Prostate gland (tissue), 2 donors: Measurements from ENCODE around the gene SETBP1. TPM values are rescaled to one million over a fixed set of nuclear protein-coding genes. Genes with fewer than 3 reads are reported as not detected.

Experiments
- DNase-seq: peaks from one replicate; pipeline ENCODE4 v3.0.0-alpha.2; 2019; ENCODE audit warnings: low spot score
- H3K27ac ChIP-seq, 2 donors: fragments of 200-600 bp; sonication (generic); 2 replicates each; pipeline ENCODE4 v1.5.1; 2017 to 2019
- H3K27me3 ChIP-seq: fragments of 200-600 bp; sonication (generic); replicated peaks from 2 replicates; pipeline ENCODE4 v1.5.1; 2019; ENCODE audit not compliant: insufficient read depth
- H3K36me3 ChIP-seq, 2 donors: fragments of 200-600 bp; sonication (generic); 1 replicate in 1 of 2; 2 replicates in 1 of 2; pipeline versions ENCODE4 v1.5.1 to v1.8.1; 2017 to 2019
- H3K4me1 ChIP-seq: fragments of 200-600 bp; sonication (generic); replicated peaks from 2 replicates; pipeline ENCODE4 v1.5.1; 2019
- H3K4me3 ChIP-seq, 2 donors: fragments of 200-600 bp; sonication (generic); 2 replicates each; pipeline ENCODE4 v1.5.1; 2017 to 2019
- H3K9me3 ChIP-seq: fragments of 200-600 bp; sonication (generic); 2 replicates; pipeline ENCODE4 v1.5.1; 2017
- POLR2A ChIP-seq: fragments of 450-650 bp; IDR thresholded peaks from one replicate; pipeline ENCODE4 v1.6.1; 2016; ENCODE audit warnings: antibody characterized with exemption, mild to moderate bottlenecking
- POLR2AphosphoS5 ChIP-seq: sonication (generic); formaldehyde crosslinking; IDR thresholded peaks from one replicate; pipeline ENCODE4 v1.6.1; 2017; ENCODE audit warnings: antibody characterized with exemption
- WGBS: methylation state at CpG from one replicate; pipeline ENCODE4 v1.1.5; 2018; 5-methylcytosine and 5-hydroxymethylcytosine counted together
- intact Hi-C: fragments of 100-400 bp; cut with DNase I; formaldehyde crosslinking; loops from one replicate; pipeline ENCODE4 v1.14.2; 2022
- total RNA-seq, 2 donors: library from RNA; depleted of rRNA; stranded (reverse); fragments of >200 nt; gene quantifications; one replicate each; pipeline ENCODE4 v1.1.0, GENCODE V29; 2016
- TF ChIP-seq, protein P1 (sequence below), 4 experiments: fragments of 200-600 bp in 2 of 4; fragments of 450-650 bp in 2 of 4; sonication (generic) in 2 of 4; IDR thresholded peaks; 1 replicate in 3 of 4; 2 replicates in 1 of 4; pipeline ENCODE4 v1.5.1; 2016 to 2019; ENCODE audit warnings: antibody characterized with exemption in 4 of 4, mild to moderate bottlenecking in 2 of 4, moderate library complexity in 2 of 4

The SETBP1 gene
- total RNA-seq, 2 donors from 2014 or later, result 28.4 to 45.1 TPM

DNA sequence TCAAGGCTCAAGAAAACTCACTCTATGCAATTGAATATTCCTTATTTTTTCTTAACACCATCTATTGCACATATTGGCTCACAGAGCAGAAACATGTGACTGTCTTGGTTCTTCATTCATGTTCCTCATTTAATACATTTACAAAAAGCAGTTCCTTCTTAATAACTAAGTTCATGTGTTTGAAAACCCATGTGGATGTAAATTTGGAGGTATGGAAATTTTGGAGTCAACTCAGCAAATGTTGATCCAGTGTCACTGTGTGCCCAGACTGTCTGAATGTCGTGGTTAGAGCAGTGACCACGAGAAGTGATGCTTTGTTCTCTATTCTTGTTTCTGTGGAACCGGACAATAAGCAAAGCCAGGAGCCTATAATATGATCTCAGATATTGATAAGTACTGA is 299.1 kb downstream of the SETBP1 start:
- Histone ChIP-seq H3K27ac (no peak overlapping the region), H3K36me3 (no peaks in the 10 kb centered on the region), H3K4me1 (no peaks in the 10 kb centered on the region), H3K4me3 (no peak overlapping the region), H3K27me3 (no peaks in the 10 kb centered on the region), H3K9me3 (no peaks in the 10 kb centered on the region)
- intact Hi-C loops, result no loop called here
- no peak for DNase-seq
- TF ChIP-seq POLR2AphosphoS5, result no peak
- TF ChIP-seq, protein P1, sequence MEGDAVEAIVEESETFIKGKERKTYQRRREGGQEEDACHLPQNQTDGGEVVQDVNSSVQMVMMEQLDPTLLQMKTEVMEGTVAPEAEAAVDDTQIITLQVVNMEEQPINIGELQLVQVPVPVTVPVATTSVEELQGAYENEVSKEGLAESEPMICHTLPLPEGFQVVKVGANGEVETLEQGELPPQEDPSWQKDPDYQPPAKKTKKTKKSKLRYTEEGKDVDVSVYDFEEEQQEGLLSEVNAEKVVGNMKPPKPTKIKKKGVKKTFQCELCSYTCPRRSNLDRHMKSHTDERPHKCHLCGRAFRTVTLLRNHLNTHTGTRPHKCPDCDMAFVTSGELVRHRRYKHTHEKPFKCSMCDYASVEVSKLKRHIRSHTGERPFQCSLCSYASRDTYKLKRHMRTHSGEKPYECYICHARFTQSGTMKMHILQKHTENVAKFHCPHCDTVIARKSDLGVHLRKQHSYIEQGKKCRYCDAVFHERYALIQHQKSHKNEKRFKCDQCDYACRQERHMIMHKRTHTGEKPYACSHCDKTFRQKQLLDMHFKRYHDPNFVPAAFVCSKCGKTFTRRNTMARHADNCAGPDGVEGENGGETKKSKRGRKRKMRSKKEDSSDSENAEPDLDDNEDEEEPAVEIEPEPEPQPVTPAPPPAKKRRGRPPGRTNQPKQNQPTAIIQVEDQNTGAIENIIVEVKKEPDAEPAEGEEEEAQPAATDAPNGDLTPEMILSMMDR (IDR thresholded peaks at IDR 0.05), result no peak
- no peak for TF ChIP-seq POLR2A
- WGBS, result 82% methylated on average over 3 of the region's 3 CpGs

DNA sequence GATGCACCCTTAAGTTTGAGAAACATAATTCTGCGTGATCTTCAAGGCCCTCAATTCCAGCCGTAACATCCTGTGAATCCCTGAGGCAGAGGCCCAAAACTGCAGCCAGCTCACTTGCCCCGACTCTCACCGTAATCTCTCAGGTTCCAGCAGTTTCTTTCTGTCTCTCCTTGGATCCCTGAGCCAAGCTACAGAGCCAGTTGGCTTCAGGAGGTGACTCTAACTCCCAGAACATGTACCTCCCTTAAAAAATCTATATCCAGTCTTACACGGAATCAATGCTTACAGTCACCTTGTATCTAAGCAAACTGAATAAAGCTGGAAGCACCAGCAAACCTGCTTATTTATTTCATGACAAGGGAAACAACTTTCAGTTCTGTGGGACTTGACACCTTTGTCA is 300.4 kb downstream of the SETBP1 start:
- H3K4me1 ChIP-seq, result no peaks in the 10 kb centered on the region
- H3K27me3 ChIP-seq, result no peaks in the 10 kb centered on the region
- TF ChIP-seq, protein P1 (IDR thresholded peaks at IDR 0.05), result no peak
- TF ChIP-seq POLR2AphosphoS5 (no peak), POLR2A (no peak)
- intact Hi-C loops, result no loop called here
- H3K27ac ChIP-seq, result no peak overlapping the region
- no peak for DNase-seq
- no peaks in the 10 kb centered on the region for H3K36me3 ChIP-seq
- no peaks in the 10 kb centered on the region for H3K9me3 ChIP-seq
- WGBS, result 67% methylated on average over 5 of the region's 5 CpGs
- H3K4me3 ChIP-seq, result no peak overlapping the region

DNA sequence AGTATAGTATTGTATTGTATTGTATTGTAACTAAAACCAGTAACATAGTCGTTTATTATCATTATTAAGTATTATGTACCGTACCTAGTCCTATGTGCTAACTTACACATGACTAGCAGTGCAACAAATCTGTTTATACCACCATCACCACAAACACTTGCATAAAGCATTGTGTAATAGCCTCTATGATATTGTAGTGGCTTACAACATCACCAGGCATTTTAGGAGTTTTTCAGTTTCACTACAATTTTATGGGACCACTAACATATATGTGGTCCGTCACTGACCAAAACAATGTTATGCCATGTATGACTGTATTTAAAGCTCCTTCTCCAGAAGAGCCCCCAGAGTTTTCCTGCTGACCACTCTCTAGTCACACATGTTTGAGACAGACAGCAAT is 306.2 kb downstream of the SETBP1 start:
- Histone ChIP-seq H3K36me3 (no peaks in the 10 kb centered on the region), H3K4me1 (no peaks in the 10 kb centered on the region), H3K4me3 (no peak overlapping the region), H3K27ac (no peak overlapping the region), H3K9me3 (no peaks in the 10 kb centered on the region), H3K27me3 (no peaks in the 10 kb centered on the region)
- intact Hi-C loops, result no loop called here
- WGBS, result 88% methylated on average over 3 of the region's 3 CpGs
- no peak for TF ChIP-seq POLR2A
- TF ChIP-seq, protein P1 (IDR thresholded peaks at IDR 0.05), result no peak
- TF ChIP-seq POLR2AphosphoS5, result no peak
- no peak for DNase-seq

DNA sequence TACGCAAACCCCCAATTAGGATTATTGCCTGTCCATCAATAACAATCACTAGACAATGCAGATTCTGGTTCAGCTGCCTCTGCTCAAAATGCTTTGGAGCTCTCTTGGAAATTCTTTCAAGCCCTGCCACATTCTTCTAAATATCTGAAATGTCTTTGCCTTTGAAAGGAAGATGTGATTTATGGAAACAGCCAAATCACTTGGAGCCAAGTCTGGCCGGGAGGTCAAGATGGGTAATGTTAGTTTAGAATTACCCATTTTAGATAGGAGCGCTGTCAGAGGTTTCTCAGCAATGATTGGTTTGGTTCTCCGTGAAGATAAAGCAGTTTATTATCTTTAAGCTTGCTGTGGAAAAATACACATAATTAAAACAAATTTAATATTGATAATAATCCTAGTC is 306.7 kb downstream of the SETBP1 start:
- Histone ChIP-seq H3K27ac (no peak overlapping the region), H3K4me1 (no peaks in the 10 kb centered on the region), H3K27me3 (no peaks in the 10 kb centered on the region), H3K4me3 (no peak overlapping the region), H3K9me3 (no peaks in the 10 kb centered on the region), H3K36me3 (no peaks in the 10 kb centered on the region)
- TF ChIP-seq POLR2AphosphoS5 (no peak), POLR2A (no peak)
- TF ChIP-seq, protein P1 (IDR thresholded peaks at IDR 0.05), result no peak
- intact Hi-C loops, result no loop called here
- DNase-seq, result no peak
- 72% methylated on average over 4 of the region's 4 CpGs for WGBS

DNA sequence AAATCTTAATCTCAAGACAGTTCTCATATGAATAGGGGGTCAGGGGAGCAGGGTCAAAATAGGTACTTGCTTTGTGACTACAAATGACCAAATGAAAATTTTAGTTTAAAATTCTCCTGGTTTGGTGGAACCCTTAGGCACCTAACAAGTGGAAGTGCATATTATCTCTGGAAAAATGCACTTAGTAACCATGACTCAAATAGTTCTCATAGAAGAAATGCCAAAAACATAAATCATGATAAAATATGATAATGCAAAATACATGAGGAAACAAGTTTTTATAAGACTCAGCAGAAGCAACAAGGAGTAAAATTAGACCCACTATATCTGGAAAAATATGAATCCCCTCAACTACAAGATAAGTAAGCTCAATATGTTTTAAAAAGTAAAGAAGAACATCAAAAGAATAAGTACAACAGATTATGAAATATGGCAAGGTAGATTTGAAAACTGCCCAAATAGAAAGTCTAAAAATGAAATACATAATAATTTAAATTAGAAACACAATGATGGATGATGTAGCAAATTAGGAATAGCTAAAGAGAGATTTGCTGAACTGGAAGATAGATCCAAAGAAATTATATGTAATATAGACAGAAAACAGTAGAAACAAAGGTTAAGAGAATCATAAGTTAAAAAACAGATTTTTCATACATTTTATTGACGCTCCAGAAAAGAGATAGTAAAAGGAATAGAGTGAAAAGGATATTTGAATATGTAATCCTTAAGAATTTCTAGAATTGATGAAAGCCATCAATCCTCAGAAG is 308.3 kb downstream of the SETBP1 start:
- TF ChIP-seq POLR2AphosphoS5 (no peak), POLR2A (no peak)
- TF ChIP-seq, protein P1 (IDR thresholded peaks at IDR 0.05), result no peak
- 97% methylated on average over 1 of the region's 1 CpG for WGBS
- Histone ChIP-seq H3K27ac (no peak overlapping the region), H3K9me3 (no peaks in the 10 kb centered on the region), H3K4me3 (no peak overlapping the region), H3K27me3 (no peaks in the 10 kb centered on the region), H3K4me1 (no peaks in the 10 kb centered on the region), H3K36me3 (no peaks in the 10 kb centered on the region)
- intact Hi-C loops, result no loop called here
- DNase-seq, result no peak
